ENCODE data around the gene DCC. TPM values are rescaled to one million over a fixed set of nuclear protein-coding genes. Genes with fewer than 3 reads are reported as not detected.

DCC gene
- total RNA-seq, 1 donor from 2014 or later, result not detected

- DNase-seq (ENCODE audit: low read depth), result peak; percentile 29
- H3K4me3 ChIP-seq (ENCODE audit: low read depth, low read length), result no peak overlapping the region
- no peak for TF ChIP-seq CTCF (conservative IDR thresholded peaks at IDR 0.05; ENCODE audit: low read depth, low read length)
Measured at GRCh38 chr18:53551868-53552426, 1212.0 kb downstream of the DCC start.

GRCh38 chr18:53553030-53553429, 1213.0 kb downstream of the DCC start:
- no peak overlapping the region for H3K4me3 ChIP-seq (ENCODE audit: low read depth, low read length)
- DNase-seq (ENCODE audit: low read depth), result no peak
- no peak for TF ChIP-seq CTCF (conservative IDR thresholded peaks at IDR 0.05; ENCODE audit: low read depth, low read length)

GRCh38 chr18:53556450-53556849, 1216.5 kb downstream of the DCC start:
- no peak for TF ChIP-seq CTCF (conservative IDR thresholded peaks at IDR 0.05; ENCODE audit: low read depth, low read length)
- no peak overlapping the region for H3K4me3 ChIP-seq (ENCODE audit: low read depth, low read length)
- no peak for DNase-seq (ENCODE audit: low read depth)

- DNase-seq (ENCODE audit: low read depth), result no peak
- no peak for TF ChIP-seq CTCF (conservative IDR thresholded peaks at IDR 0.05; ENCODE audit: low read depth, low read length)
- H3K4me3 ChIP-seq (ENCODE audit: low read depth, low read length), result no peak overlapping the region
Measured at GRCh38 chr18:53560546-53560945, 1220.5 kb downstream of the DCC start.

- DNase-seq (ENCODE audit: low read depth), result no peak
- no peak for TF ChIP-seq CTCF (conservative IDR thresholded peaks at IDR 0.05; ENCODE audit: low read depth, low read length)
- H3K4me3 ChIP-seq (ENCODE audit: low read depth, low read length), result no peak overlapping the region
Measured at GRCh38 chr18:53566626-53567025, 1226.6 kb downstream of the DCC start.

- DNase-seq (ENCODE audit: low read depth), result peak; percentile 10
- no peak overlapping the region for H3K4me3 ChIP-seq (ENCODE audit: low read depth, low read length)
- peak; percentile 65 for TF ChIP-seq CTCF (conservative IDR thresholded peaks at IDR 0.05; ENCODE audit: low read depth, low read length)
Measured at GRCh38 chr18:53567929-53568574, 1228.1 kb downstream of the DCC start.

Data from epithelial cell of proximal tubule (primary cell).